Spleen (tissue), 7 donors: ENCODE results near the gene AK8.

ENCODE experiments used
- CTCF ChIP-seq, 11 experiments: fragments of 200-600 bp in 7 of 11; fragments of 450-650 bp in 4 of 11; sonication (generic) in 4 of 11; IDR thresholded peaks in 8 of 11; conservative IDR thresholded peaks in 3 of 11; 1 replicate in 7 of 11; 2 replicates in 4 of 11; pipeline versions ENCODE4 v1.4.0 to v1.8.0; 2016 to 2021; ENCODE audit warnings: antibody characterized with exemption in 11 of 11, inconsistent platforms in 4 of 11, mild to moderate bottlenecking in 1 of 11
- POLR2A ChIP-seq, 3 donors: fragments of 450-650 bp; IDR thresholded peaks; one replicate each; pipeline ENCODE4 v1.5.1; 2017; ENCODE audit warnings: antibody characterized with exemption in 3 of 3, mild to moderate bottlenecking in 1 of 3
- donor health status: DM: no; HTN: no; CAD: no; lungs with moderate emphysema.
- donor health status: DM: no; HTN: no; CAD: no.
- donor health status: DM: no; HTN: no; CAD: no.

GRCh38 chr9:132846918-132847515 is 31.1 kb downstream of the AK8 start:
- TF ChIP-seq CTCF (IDR thresholded peaks at IDR 0.05 in 8 of 11, conservative IDR thresholded peaks at IDR 0.05 in 3 of 11) (no peak), POLR2A (IDR thresholded peaks at IDR 0.05) (no peak)
